BE2C (cell line): ENCODE data around the gene PTPRM.

ENCODE experiments used
- DNase-seq: peaks from one replicate; pipeline ENCODE4 v3.0.0-alpha.2; 2020
- H3K27me3 ChIP-seq: fragments of 250-450 bp; sonication (Bioruptor Pico); 2 replicates; pipeline ENCODE4 v1.5.1; 2020; ENCODE audit warnings: mild to moderate bottlenecking
- H3K36me3 ChIP-seq: fragments of 250-450 bp; sonication (Bioruptor Pico); 2 replicates; pipeline ENCODE4 v1.5.1; 2020; ENCODE audit warnings: mild to moderate bottlenecking
- H3K4me1 ChIP-seq: fragments of 250-450 bp; sonication (Bioruptor Pico); 2 replicates; pipeline ENCODE4 v1.5.1; 2020
- H3K4me3 ChIP-seq: 2 replicates; pipeline ENCODE4 v1.5.1; 2011; ENCODE audit warnings: low read depth, low read length
- H3K9me3 ChIP-seq: fragments of 250-450 bp; sonication (Bioruptor Pico); 2 replicates; pipeline ENCODE4 v1.5.1; 2020
- CTCF ChIP-seq: IDR thresholded peaks from 2 replicates; pipeline ENCODE4 v1.5.1; 2012; ENCODE audit warnings: mild to moderate bottlenecking, low read depth, low read length

PTPRM gene

GRCh38 chr18:7950380-7951136 is 383.4 kb downstream of the PTPRM start:
- H3K4me1 ChIP-seq: no peaks in the 10 kb centered on the region
- no peak for DNase-seq
- no peak for TF ChIP-seq CTCF

GRCh38 chr18:7953095-7953958 is 386.2 kb downstream of the PTPRM start:
- H3K4me3 ChIP-seq: no peak overlapping the region
- H3K4me1 ChIP-seq: no peaks in the 10 kb centered on the region
- no peaks in the 10 kb centered on the region for H3K27me3 ChIP-seq
- no peak for TF ChIP-seq CTCF
- DNase-seq: no peak
- H3K36me3 ChIP-seq: no peaks in the 10 kb centered on the region
- H3K9me3 ChIP-seq: no peaks in the 10 kb centered on the region

More at GRCh38 chr18:7950380-7951136, 383.4 kb downstream of the PTPRM start:
- Histone ChIP-seq H3K27me3 (no peaks in the 10 kb centered on the region), H3K36me3 (no peaks in the 10 kb centered on the region), H3K9me3 (no peaks in the 10 kb centered on the region), H3K4me3 (no peak overlapping the region)

GRCh38 chr18:7954238-7954637 is 387.1 kb downstream of the PTPRM start:
- Histone ChIP-seq H3K4me1 (no peaks in the 10 kb centered on the region), H3K27me3 (no peaks in the 10 kb centered on the region), H3K9me3 (no peaks in the 10 kb centered on the region), H3K36me3 (no peaks in the 10 kb centered on the region), H3K4me3 (no peak overlapping the region)
- no peak for DNase-seq
- no peak for TF ChIP-seq CTCF

- Histone ChIP-seq H3K36me3 (no peaks in the 10 kb centered on the region), H3K4me3 (no peak overlapping the region), H3K27me3 (no peaks in the 10 kb centered on the region), H3K4me1 (no peaks in the 10 kb centered on the region), H3K9me3 (no peaks in the 10 kb centered on the region)
- DNase-seq: no peak
- no peak for TF ChIP-seq CTCF
Measured at GRCh38 chr18:7955175-7955574, 388.1 kb downstream of the PTPRM start.

GRCh38 chr18:7957297-7957696 is 390.2 kb downstream of the PTPRM start:
- Histone ChIP-seq H3K4me1 (no peaks in the 10 kb centered on the region), H3K4me3 (no peak overlapping the region), H3K9me3 (no peaks in the 10 kb centered on the region), H3K27me3 (no peaks in the 10 kb centered on the region), H3K36me3 (no peaks in the 10 kb centered on the region)
- TF ChIP-seq CTCF: no peak
- DNase-seq: no peak
